Cardiac muscle cell (in vitro differentiated cells and primary cell): ENCODE results near the gene ABCC1. TPM values are rescaled to one million over a fixed set of nuclear protein-coding genes. Genes with fewer than 3 reads are reported as not detected.

Experiments used
- DNase-seq, 2 donors: peaks; one replicate each; pipeline versions ENCODE4 v3.0.0 to v3.0.0-alpha.2; 2010 to 2017; ENCODE audit warnings: low read depth in 1 of 2, low spot score in 1 of 2
- H3K27ac ChIP-seq: fragments of 200-600 bp; sonication (generic); 2 replicates; pipeline ENCODE4 v1.5.1; 2016
- H3K27me3 ChIP-seq: fragments of 200-600 bp; sonication (generic); 2 replicates; pipeline ENCODE4 v1.6.0; 2016; ENCODE audit warnings: control low read depth
- H3K36me3 ChIP-seq: fragments of 200-600 bp; sonication (generic); 2 replicates; pipeline ENCODE4 v1.5.1; 2016; ENCODE audit warnings: control low read depth
- H3K4me1 ChIP-seq: fragments of 200-600 bp; sonication (generic); 2 replicates; pipeline ENCODE4 v1.8.1; 2017; ENCODE audit warnings: low read depth, mild to moderate bottlenecking, mixed run types
- H3K4me3 ChIP-seq: fragments of 200-600 bp; sonication (generic); 2 replicates; pipeline ENCODE4 v1.5.1; 2016; ENCODE audit warnings: mild to moderate bottlenecking
- H3K9me3 ChIP-seq: fragments of 200-600 bp; sonication (generic); 2 replicates; pipeline ENCODE4 v1.5.1; 2017; ENCODE audit warnings: low read depth, mild to moderate bottlenecking, control low read depth
- CTCF ChIP-seq: IDR thresholded peaks from 2 replicates; pipeline ENCODE4 v1.5.1; 2012; ENCODE audit warnings: low read depth, mild to moderate bottlenecking, low read length
- polyA plus RNA-seq: library from polyadenylated mRNA; unstranded; fragments of >200 nt; fragmentation: Nextera tagmentation; extraction: Ambion mirVana; gene quantifications from 2 replicates; pipeline ENCODE4 v1.2.1, GENCODE V29; 2016
- total RNA-seq: library from RNA; depleted of rRNA; stranded (reverse); fragments of >200 nt; gene quantifications from 2 replicates; pipeline ENCODE4 v1.2.3, GENCODE V29; 2016

ABCC1 gene
- total and polyA plus RNA-seq, 2 experiments from 2014 or later: 14.2 to 31.0 TPM

- no peaks in the 10 kb centered on the region for H3K9me3 ChIP-seq
- H3K4me3 ChIP-seq: no peak overlapping the region
- no peak overlapping the region for H3K27ac ChIP-seq
- no peak for DNase-seq
- TF ChIP-seq CTCF: no peak
- peaks cover 20% of the 10 kb centered on the region for H3K36me3 ChIP-seq
- H3K4me1 ChIP-seq: no peaks in the 10 kb centered on the region
- no peaks in the 10 kb centered on the region for H3K27me3 ChIP-seq
Observed at GRCh38 chr16:16112450-16113053, 163.1 kb downstream of the ABCC1 start.

GRCh38 chr16:16113076-16113475 is 163.7 kb downstream of the ABCC1 start:
- Histone ChIP-seq H3K27me3 (no peaks in the 10 kb centered on the region), H3K4me3 (no peak overlapping the region), H3K9me3 (no peaks in the 10 kb centered on the region), H3K36me3 (peaks cover 20% of the 10 kb centered on the region), H3K4me1 (no peaks in the 10 kb centered on the region), H3K27ac (no peak overlapping the region)
- TF ChIP-seq CTCF: no peak
- no peak for DNase-seq

GRCh38 chr16:16116841-16117240 is 167.4 kb downstream of the ABCC1 start:
- H3K4me1 ChIP-seq: no peaks in the 10 kb centered on the region
- H3K36me3 ChIP-seq: peaks cover 17% of the 10 kb centered on the region
- DNase-seq: no peak
- TF ChIP-seq CTCF: no peak
- H3K27me3 ChIP-seq: no peaks in the 10 kb centered on the region
- no peaks in the 10 kb centered on the region for H3K9me3 ChIP-seq
- no peak overlapping the region for H3K4me3 ChIP-seq
- H3K27ac ChIP-seq: no peak overlapping the region

- H3K36me3 ChIP-seq: peaks cover 4% of the 10 kb centered on the region
- H3K9me3 ChIP-seq: no peaks in the 10 kb centered on the region
- no peak for TF ChIP-seq CTCF
- H3K27ac ChIP-seq: no peak overlapping the region
- H3K4me3 ChIP-seq: no peak overlapping the region
- no peak for DNase-seq
- no peaks in the 10 kb centered on the region for H3K27me3 ChIP-seq
- H3K4me1 ChIP-seq: no peaks in the 10 kb centered on the region
Observed at GRCh38 chr16:16118337-16118736, 168.9 kb downstream of the ABCC1 start.

GRCh38 chr16:16120044-16120381 is 170.6 kb downstream of the ABCC1 start:
- Histone ChIP-seq H3K27ac (no peak overlapping the region), H3K9me3 (no peaks in the 10 kb centered on the region), H3K4me1 (no peaks in the 10 kb centered on the region), H3K36me3 (peaks cover 4% of the 10 kb centered on the region), H3K27me3 (no peaks in the 10 kb centered on the region), H3K4me3 (no peak overlapping the region)
- no peak for DNase-seq
- no peak for TF ChIP-seq CTCF
